ENCODE data around the gene ETFB. TPM values are rescaled to one million over a fixed set of nuclear protein-coding genes. Genes with fewer than 3 reads are reported as not detected.

Gene ETFB
- total and polyA plus RNA-seq, 10 of the 15 experiments (the other 5 are each of a cell fraction or from before 2014, with no cell fraction given): 15.1 to 166 (median 87.8) TPM

DNA sequence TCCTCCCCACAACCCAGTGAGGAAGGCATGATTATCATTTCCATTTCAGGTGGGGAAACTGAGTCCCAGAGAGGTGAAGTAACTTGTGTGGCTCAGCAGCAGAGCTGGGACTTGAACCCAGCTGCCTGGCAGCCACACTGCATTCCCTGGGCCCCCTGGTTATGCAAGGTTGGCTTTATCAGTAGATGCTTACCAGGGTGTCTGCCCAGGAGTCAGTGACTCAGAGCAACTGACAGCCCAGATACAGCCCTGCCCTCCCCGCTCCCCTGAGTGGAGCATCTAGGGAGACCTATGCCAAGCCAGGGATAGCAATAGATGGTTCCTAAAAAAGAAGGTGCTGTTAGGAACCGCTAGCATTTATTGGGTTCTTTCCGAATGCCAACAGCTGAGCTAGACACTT lies 48.8 kb downstream of the ETFB start:
- SMC1A ChIA-PET (ENCODE audit: uncharacterized antibody, unreplicated experiment): no interaction called here
- no peak for TF ChIP-seq WRNIP1 (IDR thresholded peaks at IDR 0.05; ENCODE audit: borderline replicate concordance, low read depth, low read length)
- TF ChIP-seq, protein P1, sequence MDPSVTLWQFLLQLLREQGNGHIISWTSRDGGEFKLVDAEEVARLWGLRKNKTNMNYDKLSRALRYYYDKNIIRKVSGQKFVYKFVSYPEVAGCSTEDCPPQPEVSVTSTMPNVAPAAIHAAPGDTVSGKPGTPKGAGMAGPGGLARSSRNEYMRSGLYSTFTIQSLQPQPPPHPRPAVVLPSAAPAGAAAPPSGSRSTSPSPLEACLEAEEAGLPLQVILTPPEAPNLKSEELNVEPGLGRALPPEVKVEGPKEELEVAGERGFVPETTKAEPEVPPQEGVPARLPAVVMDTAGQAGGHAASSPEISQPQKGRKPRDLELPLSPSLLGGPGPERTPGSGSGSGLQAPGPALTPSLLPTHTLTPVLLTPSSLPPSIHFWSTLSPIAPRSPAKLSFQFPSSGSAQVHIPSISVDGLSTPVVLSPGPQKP (IDR thresholded peaks at IDR 0.05; ENCODE audit: low read depth, low read length): no peak
- TF ChIP-seq HCFC1 (IDR thresholded peaks at IDR 0.05; ENCODE audit: low read length): no peak
- TF ChIP-seq RBBP5 (conservative IDR thresholded peaks at IDR 0.05): no peak
- TF ChIP-seq, protein P2, sequence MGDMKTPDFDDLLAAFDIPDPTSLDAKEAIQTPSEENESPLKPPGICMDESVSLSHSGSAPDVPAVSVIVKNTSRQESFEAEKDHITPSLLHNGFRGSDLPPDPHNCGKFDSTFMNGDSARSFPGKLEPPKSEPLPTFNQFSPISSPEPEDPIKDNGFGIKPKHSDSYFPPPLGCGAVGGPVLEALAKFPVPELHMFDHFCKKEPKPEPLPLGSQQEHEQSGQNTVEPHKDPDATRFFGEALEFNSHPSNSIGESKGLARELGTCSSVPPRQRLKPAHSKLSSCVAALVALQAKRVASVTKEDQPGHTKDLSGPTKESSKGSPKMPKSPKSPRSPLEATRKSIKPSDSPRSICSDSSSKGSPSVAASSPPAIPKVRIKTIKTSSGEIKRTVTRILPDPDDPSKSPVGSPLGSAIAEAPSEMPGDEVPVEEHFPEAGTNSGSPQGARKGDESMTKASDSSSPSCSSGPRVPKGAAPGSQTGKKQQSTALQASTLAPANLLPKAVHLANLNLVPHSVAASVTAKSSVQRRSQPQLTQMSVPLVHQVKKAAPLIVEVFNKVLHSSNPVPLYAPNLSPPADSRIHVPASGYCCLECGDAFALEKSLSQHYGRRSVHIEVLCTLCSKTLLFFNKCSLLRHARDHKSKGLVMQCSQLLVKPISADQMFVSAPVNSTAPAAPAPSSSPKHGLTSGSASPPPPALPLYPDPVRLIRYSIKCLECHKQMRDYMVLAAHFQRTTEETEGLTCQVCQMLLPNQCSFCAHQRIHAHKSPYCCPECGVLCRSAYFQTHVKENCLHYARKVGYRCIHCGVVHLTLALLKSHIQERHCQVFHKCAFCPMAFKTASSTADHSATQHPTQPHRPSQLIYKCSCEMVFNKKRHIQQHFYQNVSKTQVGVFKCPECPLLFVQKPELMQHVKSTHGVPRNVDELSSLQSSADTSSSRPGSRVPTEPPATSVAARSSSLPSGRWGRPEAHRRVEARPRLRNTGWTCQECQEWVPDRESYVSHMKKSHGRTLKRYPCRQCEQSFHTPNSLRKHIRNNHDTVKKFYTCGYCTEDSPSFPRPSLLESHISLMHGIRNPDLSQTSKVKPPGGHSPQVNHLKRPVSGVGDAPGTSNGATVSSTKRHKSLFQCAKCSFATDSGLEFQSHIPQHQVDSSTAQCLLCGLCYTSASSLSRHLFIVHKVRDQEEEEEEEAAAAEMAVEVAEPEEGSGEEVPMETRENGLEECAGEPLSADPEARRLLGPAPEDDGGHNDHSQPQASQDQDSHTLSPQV (IDR thresholded peaks at IDR 0.05): no peak
- no peak for TF ChIP-seq ZNF207 (IDR thresholded peaks at IDR 0.05; ENCODE audit: borderline replicate concordance)
- TF ChIP-seq RUNX3 (IDR thresholded peaks at IDR 0.05; ENCODE audit: low read length): no peak
- TF ChIP-seq, protein P3, sequence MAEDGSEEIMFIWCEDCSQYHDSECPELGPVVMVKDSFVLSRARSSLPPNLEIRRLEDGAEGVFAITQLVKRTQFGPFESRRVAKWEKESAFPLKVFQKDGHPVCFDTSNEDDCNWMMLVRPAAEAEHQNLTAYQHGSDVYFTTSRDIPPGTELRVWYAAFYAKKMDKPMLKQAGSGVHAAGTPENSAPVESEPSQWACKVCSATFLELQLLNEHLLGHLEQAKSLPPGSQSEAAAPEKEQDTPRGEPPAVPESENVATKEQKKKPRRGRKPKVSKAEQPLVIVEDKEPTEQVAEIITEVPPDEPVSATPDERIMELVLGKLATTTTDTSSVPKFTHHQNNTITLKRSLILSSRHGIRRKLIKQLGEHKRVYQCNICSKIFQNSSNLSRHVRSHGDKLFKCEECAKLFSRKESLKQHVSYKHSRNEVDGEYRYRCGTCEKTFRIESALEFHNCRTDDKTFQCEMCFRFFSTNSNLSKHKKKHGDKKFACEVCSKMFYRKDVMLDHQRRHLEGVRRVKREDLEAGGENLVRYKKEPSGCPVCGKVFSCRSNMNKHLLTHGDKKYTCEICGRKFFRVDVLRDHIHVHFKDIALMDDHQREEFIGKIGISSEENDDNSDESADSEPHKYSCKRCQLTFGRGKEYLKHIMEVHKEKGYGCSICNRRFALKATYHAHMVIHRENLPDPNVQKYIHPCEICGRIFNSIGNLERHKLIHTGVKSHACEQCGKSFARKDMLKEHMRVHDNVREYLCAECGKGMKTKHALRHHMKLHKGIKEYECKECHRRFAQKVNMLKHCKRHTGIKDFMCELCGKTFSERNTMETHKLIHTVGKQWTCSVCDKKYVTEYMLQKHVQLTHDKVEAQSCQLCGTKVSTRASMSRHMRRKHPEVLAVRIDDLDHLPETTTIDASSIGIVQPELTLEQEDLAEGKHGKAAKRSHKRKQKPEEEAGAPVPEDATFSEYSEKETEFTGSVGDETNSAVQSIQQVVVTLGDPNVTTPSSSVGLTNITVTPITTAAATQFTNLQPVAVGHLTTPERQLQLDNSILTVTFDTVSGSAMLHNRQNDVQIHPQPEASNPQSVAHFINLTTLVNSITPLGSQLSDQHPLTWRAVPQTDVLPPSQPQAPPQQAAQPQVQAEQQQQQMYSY (CRISPR knock-in tag; IDR thresholded peaks at IDR 0.05): no peak
- no peak for TF ChIP-seq ZNF217 (IDR thresholded peaks at IDR 0.05)
- no peak for TF ChIP-seq YY1 (IDR thresholded peaks at IDR 0.05; ENCODE audit: low read depth, low read length)
- TF ChIP-seq SUPT20H (IDR thresholded peaks at IDR 0.05; ENCODE audit: borderline replicate concordance, control insufficient read depth, low read depth, low read length): no peak
- TF ChIP-seq ZNF24 (IDR thresholded peaks at IDR 0.05): no peak
- TF ChIP-seq, protein P4, sequence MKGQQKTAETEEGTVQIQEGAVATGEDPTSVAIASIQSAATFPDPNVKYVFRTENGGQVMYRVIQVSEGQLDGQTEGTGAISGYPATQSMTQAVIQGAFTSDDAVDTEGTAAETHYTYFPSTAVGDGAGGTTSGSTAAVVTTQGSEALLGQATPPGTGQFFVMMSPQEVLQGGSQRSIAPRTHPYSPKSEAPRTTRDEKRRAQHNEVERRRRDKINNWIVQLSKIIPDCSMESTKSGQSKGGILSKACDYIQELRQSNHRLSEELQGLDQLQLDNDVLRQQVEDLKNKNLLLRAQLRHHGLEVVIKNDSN (IDR thresholded peaks at IDR 0.05; ENCODE audit: borderline replicate concordance, extremely low read length, insufficient read depth, low read depth, low read length): no peak
- no peak for TF ChIP-seq ATF7 (IDR thresholded peaks at IDR 0.05; ENCODE audit: low read depth)
- no peak for TF ChIP-seq ZNF384 (IDR thresholded peaks at IDR 0.05; ENCODE audit: borderline replicate concordance, low read depth, low read length)
- TF ChIP-seq BRCA1 (IDR thresholded peaks at IDR 0.05; ENCODE audit: low read depth, low read length): no peak

More for the DNA sequence above, 48.8 kb downstream of the ETFB start:
- RAD21 ChIA-PET (ENCODE audit: unreplicated experiment): no interaction called here
- Histone ChIP-seq H3K4me1 (ENCODE audit: control insufficient read depth, insufficient read depth, low read length) (no peaks in the 10 kb centered on the region), H3K27ac (ENCODE audit: control insufficient read depth, insufficient read depth) (no peak overlapping the region), H2AFZ (ENCODE audit: control insufficient read depth, low read depth, low read length) (no peak overlapping the region), H3K4me3 (no peak overlapping the region), H3K79me2 (ENCODE audit: control insufficient read depth, insufficient read depth, low read length) (no peaks in the 10 kb centered on the region), H3K9me3 (replicated peaks; ENCODE audit: control insufficient read depth, insufficient read depth, low read length) (no peaks in the 10 kb centered on the region; the same call in 2 of the 3 replicates), H3K4me2 (ENCODE audit: control insufficient read depth, insufficient read depth) (no peak overlapping the region), H3K36me3 (ENCODE audit: control insufficient read depth in 2 of 2, insufficient read depth in 2 of 2, low read length in 1 of 2) (no peaks in the 10 kb centered on the region), H3K27me3 (replicated peaks in 1 of 2; ENCODE audit: control insufficient read depth in 2 of 2, insufficient read depth in 2 of 2, low read length in 1 of 2) (peaks cover 0 to 5% of the 10 kb centered on the region in 2 experiments; a peak in 1 of 4 replicates), H3K9ac (ENCODE audit: control insufficient read depth, insufficient read depth, low read length) (no peak overlapping the region), H4K20me1 (ENCODE audit: control insufficient read depth, insufficient read depth) (no peaks in the 10 kb centered on the region)
- CTCF ChIA-PET: interaction anchor here (0.5 kb wide), 1 partner anchor 51 kb away, joined by 3 read pairs; no protein-coding TSS in a partner anchor
- WGBS (ENCODE audit: insufficient coverage, insufficient replicate concordance, low lambda C conversion rate, missing lambda C conversion rate): 25% methylated on average over 3 of the region's 3 CpGs
- DNase-seq (ENCODE audit: low read depth, low spot score): no peak
- BruUV-seq (replicated peaks): no TSS peak
- ATAC-seq: no peak
- POLR2A ChIA-PET: no interaction called here
- no peak for FAIRE-seq
- in situ Hi-C loops (cut with MboI) (no loop called here), intact Hi-C loops (cut with micrococcal nuclease; ENCODE audit: unreplicated experiment) (no loop called here)
